HG03095 (cell line): ENCODE data around the gene GNA12.
"Not testable (repeated sequence)": the region's sequence is repeated elsewhere in the genome, so short reads cannot be mapped to it uniquely, and the experiment has no call there.

Experiments
- ATAC-seq: cut with Tn5 transposase; IDR thresholded peaks from one replicate; pipeline ENCODE4 v1.9.1; 2021; ENCODE audit warnings: moderate library complexity; ENCODE audit not compliant: unreplicated experiment

GNA12 gene

DNA sequence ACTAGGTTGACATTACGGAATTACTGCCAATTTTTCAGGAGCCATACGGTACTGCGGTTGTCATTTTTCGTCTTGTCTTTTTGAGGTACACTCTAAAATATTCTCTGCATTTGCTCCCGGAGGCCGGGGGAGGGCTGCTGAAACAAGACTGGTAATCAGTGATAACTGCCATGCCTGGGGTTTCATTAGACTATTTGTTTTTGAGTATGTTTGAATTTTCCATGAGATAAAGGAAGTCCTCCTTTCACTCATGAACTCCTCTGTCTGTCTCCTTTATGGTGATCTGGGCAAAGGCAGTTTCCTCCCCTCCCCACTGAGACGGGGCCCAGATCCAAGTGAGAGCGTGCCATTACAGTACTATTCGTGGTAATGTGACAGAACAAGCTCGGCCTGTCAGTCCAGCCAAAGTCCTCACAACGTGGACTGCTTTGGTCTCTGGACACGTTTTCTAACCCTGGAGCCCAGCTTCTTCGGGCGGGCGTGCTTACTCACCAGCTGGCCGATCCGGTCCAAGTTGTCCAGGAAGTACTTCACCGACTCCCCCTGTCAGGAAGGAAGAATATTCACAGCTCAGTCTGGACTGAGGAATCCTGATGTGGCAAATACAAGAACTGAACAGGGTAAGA is 111.0 kb downstream of the GNA12 start:
- ATAC-seq, result no peak

DNA sequence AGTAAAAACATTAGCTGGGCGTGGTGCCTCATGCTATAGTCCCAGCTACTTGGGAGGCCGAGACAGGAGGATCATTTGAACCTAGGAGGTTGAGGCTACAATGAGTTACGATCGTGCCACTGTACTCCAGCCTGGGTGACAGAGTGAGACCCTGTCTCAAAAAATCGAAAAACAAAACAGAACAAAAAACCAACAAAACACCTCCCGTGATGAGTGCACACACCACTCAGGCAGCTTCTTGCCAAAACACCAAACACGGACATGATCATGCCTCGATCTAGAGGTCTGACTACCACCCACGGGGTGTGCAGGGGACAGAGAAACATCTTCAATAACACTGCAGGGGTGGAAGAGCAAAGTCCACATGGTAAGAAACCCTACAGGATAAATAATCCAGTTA is 111.7 kb downstream of the GNA12 start:
- ATAC-seq, result no peak

DNA sequence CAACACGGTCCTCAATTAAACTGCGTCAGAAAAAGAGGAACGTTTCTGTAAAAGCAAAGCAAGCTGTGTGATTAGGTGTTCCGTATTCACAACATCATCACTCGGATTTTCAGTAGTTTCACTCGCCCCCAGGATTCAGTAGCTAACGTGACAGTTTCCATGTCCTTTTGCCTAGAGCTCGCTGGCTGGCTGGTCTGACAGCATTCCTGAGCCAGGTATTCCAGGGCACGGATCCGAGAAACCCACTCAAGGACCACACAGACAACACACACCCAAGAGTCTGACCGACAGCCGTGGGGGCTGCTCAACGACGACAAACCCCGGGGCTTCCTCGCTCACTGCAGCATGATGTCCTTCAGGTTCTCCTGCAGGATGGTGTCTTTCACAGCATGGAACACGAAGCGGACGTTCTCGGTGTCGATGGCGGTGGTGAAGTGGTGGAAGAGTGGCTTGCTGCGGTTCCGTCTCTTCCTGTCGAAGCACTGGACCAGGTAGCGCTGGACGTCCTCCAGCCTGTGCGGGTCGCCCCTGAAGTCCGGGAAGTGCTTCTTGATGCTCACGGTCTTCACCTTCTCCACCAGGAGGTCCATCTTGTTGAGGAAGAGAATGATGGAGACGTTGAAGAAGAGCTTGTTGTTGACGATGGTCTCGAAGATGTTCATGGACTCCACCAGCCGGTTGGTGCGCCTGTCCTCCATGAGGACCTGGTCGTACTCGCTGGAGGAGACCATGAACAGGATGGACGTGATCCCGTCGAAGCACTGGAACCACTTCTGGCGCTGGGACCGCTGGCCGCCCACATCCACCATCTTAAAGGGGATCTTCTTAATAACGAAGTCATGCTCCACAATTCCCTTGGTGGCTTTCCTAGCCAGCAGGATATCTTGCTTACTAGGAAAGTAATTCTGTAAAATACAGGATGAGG is 113.0 kb downstream of the GNA12 start:
- ATAC-seq, result no peak

DNA sequence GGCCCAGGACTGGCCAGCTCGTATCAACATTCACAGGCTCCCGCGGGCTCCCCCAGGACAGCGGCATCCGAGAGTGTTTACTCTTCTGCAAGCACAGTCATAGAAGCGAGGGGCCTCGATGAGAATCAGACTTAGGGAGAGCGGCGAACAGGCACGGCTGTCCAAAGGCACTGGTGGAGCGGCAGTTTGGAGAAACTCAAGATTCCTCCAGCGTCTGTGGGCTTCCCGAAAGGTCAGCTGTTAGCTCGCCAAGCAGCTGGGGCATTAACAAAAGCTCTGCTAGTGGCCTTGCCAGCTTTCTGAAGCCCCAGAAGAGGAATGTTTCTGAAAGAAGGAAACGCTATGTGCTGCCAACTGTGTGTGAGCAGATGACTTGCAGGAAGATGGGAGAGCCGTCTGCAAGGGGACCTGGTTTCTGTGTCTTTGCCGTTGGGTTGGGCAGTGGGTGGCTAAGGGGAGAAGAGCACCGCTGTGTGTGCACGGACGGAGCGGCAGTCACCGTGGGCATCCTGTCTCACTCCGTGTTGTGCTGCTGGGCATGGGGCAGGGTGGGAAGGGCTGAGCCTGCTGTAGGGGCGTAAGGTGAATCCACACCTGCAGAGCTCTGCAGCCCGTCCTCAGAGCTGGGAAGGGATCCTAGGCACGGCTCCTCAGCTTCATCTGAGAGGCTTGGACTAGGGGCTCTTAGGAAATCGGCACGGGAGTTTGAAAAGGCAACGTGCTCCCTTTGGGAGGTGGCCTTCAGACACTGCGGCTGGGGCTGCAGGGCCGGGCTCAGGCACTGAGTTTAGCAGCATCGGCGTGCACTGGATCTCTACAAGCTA is 114.0 kb downstream of the GNA12 start:
- no peak for ATAC-seq

DNA sequence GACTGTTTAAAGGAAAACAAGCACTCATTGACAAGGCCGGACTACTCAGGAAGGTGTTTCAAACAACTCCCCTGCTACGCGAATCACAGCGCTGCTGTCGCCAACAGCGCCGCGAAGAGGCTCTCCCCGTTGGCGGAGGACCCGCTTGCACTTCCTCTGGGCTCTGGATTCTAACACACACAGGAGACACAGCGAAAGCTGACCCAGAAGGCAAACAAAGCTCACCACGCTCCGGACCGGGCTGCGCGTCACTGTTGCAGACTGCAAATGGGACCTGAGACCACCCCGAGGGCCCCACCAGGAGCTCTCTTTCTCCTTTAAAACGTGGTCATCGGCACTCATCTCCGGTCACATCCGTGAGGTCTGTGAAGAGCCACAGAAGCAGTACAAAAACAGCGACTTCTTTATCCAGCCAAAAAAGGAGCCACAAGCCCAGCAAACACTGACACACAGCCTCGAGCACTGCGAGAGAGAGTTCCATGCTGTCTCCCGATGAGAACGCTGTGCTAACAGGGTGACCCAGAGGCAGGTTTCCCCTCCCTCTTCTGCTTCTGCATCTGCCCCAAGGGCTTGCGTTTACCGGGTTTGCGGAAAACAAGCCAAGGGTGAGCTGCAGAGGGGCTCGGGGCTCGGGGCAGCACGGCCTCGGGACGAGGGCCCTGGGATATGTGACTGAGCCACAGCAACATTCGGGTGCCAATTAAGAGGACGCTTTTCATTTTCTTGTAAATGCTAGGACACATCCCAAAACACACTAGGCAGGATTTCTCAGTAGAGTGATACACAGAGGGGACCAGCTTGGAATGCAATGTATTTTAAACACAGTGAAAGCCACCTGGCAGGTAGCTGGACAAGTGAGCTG is 114.8 kb downstream of the GNA12 start:
- no peak for ATAC-seq

DNA sequence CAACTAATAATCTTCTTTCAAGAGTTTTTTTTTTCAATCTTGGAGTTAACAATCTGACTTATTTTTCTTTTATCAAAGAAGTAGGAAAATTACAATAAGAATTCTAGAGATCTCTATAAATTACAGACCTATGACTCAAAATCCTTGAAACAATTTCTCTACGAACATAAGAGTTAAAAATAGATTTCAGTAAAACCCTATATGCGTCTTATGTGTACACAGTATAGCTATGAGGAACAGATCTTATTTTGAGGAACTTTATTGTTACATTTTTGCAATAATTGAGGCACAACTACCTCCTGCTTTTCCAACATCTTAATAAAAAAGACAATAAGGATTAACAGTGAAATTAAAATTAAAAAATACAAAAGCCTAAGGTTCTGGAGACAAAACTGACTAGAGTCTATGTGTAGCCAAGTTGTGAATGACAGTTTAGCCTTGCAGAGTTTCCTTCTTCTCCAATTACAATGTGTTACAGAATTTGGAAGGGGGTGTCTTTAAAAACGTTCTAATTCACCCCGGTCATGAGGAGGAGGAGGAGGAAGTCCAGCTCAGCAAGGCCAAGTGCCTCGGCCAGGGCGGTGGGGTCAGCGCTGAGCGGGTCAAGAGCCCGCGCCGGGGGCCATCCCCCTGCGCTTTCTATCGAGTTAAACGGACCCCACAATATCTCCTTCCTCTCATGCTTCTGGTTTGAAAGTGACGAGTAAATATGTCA is 115.6 kb downstream of the GNA12 start:
- ATAC-seq, result no peak

DNA sequence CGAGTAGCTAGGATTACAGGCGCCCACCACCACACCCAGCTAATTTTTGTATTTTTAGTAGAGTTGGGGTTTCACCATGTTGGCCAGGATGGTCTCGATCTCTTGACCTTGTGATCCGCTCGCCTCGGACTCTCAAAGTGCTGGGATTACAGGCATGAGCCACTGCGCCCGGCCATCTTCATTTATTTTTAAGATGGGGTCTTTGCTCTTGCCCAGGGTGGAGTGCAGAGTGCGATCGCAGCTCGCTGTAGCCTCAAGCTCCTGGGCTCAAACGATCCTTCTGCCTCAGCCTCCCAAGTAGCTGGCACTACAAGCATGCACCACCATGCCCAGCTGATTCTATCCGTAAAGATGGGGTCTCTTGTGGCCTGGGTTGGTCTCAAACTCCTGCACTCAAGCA is 116.9 kb downstream of the GNA12 start:
- not testable (repeated sequence) for ATAC-seq

DNA sequence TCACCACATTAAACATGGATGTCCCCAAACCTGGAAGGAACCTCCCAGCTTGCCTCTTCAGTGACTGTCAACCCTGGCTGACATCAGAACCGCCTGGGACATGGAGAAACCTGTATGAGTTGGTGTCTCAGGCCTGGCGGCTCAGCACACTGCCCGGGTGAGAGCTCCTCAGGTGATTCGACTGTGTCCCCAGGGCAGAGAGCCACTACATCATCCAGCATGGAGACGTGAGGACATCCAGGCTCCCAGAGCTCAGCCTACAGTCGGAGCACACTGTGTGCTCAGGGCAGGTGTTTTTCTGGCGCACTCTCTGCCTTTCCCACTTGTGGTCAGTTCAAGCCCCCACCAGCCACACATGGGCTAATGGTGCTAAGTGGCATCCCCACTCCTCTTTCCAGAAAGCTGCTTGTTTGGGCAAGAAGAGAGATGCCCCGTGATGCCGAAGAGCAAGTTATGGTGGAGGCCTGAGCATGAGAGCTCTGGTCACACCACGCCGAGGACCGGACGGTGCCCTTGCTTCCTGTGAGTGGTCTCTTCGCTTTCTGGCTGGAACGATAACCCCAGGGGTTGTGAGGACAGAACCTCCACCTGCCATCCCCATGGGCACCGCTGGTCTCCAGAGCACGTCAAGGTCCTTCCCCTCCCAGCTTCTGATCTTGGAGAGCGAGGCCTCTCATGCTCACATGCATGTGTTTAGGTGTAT is 117.6 kb downstream of the GNA12 start:
- ATAC-seq, result no peak

DNA sequence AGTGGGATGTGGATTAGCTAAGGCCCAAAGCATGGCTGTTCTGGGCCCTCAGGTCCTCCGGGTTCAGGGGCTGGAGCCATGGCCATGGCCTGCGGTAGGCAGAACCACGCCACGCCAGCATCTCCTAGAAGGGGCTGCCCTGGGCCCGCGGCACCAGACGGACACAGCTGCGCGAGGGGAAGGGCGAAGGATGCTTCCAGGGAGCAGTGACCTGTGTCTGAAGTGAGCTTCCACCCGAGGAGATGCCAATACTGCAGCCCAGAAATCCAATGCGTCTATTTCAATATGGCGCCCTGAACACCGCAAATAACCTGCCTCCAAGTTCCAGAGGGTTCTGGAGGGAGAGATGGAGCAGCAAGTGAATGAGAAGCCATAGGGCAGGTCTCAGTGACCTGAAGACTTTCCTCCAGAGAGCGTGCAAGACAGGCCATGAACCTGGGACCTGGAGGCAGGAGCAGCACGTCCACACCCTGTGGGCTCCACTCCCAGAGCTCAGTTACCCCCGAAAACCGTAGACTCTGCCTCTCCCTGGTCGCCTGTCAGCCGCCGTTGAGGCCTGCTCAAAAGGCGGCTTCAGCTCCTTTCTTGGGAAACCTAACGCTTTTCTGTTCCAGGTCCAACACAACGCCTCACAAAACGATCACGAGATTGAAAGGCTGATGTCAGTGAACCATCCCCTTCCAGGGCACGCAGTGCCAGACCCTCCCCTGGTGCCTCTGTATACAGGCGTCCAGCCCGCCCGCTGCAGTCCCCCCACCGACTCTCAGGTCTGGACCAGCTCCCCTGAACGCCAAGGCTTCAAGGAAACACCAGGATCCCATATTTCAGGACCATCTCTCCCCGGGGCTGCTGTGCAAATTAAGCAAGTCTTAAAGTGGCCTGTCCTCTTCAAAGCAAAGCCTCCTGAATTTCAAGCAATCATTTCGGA is 118.7 kb downstream of the GNA12 start:
- no peak for ATAC-seq

DNA sequence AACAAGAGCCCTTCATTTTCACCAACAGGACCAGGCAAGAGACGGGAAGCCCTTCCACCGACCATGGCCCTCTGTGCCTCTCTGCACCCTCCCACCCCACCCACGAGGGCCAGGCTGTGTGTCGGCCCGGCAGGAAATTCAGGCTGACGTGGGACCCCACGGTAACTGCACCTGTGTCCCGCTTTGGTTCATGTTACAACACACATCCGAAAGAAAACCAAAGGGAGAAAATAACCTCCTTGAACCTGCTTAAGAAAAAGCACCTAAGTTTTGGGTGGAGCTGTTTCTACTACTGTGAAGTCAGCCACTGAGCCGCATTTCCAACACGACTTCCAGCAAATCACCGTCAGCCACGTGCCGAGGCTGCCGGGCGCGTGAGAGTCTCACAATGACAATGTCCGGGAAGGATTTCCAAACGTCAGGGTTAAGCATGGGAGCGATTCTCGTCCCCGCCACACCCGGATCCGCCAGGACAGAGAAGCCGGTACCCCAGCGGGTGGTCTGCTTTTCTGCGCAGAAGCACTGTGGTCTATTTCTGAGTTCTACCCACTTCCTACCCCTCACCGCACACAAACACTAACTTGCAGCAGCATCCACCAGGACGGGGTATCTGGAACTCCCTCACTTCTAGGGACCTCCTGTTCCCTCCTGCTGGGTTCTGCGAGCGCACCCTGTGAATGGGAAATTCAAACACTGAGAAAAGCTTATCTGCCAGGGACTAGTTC is 119.5 kb downstream of the GNA12 start:
- ATAC-seq, result no peak

DNA sequence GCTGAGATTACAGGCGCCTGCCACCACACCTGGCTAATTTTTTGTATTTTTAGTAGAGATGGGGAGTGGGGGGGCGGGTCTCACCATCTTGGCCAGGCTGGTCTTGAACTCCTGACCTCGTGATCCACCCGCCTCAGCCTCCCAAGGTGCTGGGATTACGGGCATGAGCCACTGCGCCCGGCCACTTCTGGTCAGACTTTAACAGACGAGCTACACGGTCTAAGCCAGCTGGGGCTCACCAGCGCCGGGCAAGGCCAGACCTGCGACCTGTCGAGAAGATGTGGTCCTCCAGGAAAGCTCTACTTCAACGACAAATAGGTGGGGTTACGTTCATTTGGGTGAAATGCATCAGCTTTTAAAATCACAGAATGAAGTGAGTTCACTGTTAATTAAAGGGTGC is 120.1 kb downstream of the GNA12 start:
- ATAC-seq, result not testable (repeated sequence)

DNA sequence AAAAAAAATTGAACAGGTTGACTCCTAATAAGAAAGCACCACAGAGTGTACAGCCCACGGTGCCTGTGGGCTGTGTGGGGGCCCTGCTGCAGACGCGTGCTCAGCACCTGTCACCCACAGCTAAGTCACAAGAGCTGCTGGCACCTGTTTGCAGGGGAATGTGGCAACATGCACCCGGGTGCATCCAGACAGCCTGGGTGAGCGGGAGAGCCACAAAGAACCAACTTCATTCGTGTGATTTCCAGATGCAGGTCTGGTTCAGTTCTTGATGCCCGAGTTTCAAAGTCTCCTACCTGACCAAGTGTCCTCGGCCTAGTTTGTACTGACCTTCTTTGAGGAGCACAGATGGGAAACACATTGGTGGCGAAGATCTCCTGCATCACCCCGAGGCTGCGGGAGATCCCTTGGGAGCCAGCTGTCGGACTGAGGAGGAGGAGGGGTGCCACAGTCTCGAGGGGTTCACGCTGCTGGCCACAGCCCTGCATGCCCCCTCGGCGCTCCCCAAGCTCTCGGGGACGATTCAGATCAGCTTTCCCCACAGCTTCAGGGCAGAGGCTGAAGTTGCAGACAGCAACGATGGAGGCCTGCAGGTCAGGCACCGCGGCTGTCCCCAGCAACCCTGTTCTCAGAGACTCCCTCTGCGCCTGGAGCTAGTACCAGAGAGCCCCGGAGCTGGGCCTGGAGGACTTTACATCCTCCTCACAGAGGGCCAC is 120.8 kb downstream of the GNA12 start:
- no peak for ATAC-seq

DNA sequence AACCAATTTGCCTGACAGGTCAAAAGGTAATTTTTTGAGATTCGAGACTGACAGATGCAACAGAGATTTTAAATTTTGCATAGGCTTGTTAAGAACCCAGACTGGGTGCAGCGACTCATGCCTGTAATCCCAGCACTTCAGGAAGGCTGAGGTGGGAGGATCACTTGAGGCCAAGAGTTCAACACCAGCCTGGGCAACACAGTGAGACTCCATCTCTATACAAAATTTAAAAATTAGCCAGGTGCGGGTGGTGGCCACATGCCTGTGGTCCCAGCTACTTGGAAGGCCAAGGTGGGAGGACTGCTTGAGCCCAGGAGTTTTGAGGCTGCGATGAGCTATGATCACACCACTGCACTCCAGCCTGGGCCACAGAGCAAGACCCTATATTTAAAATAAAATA is 121.5 kb downstream of the GNA12 start:
- no peak for ATAC-seq

DNA sequence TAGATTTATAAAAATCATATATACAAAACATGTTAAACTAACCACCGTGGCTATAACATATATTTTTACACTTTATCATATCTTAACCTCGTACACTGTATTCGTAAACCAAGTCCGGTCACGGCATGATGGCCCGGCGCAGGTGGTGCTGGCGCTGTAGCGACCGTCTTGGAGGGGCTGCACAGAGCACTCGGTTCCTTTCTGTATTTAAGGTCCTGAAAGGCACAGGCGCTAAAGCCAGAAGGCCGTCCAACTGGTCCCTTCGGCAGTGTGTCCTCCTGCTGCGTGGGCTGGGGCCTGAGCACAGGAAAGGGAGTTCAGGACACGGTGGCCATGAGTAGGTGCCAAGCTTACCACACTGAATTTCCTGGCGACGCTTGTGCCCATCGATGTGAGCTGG is 122.3 kb downstream of the GNA12 start:
- no peak for ATAC-seq

DNA sequence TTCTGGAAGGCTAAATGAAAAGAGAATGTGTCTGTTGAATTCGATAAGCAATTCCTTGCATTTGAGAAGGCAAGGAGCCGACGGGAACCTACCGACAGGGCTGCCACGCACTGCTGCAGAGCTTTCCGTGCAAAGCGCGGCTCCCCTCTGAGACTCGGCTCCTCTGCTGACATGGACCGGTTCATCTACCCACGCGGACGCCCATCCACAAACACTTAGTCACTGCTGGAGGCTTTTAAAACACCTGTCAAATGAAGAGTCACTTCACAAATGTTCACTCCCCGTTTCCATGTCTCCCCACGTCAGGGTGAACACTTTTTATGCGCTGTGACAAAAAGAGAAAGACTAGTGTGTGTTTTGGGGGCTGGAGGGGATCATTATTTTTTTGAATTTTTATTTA is 124.1 kb downstream of the GNA12 start:
- ATAC-seq, result no peak

DNA sequence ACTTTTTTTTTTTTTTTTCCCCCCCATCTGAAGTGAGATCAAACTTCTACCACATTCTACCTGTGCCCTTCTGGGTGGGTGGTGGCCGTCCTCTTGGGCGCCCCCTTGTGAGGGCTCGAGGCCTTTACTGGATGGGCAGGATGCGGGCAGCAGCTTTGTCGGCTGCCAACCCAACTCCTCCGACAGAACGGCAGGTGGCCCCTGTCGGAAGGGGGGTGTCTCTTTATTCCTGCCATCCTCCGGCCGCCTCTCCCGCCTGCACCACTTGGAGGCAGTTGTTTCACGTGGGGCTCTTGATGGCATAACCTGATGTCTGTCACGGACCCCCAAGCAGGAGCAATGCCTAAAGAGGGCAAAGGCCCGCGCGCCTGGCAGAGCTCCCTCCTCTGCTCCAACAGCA is 125.1 kb downstream of the GNA12 start:
- no peak for ATAC-seq
